A549 (cell line): ENCODE results near the gene ZNF121. TPM values are rescaled to one million over a fixed set of nuclear protein-coding genes. Genes with fewer than 3 reads are reported as not detected.
"Not testable (repeated sequence)": the region's sequence is repeated elsewhere in the genome, so short reads cannot be mapped to it uniquely, and the experiment has no call there.

Source experiments
- ATAC-seq, 2 experiments: fragments of 200-7000 bp in 1 of 2; fragments of >200 bp in 1 of 2; cut with Nextera tagmentation in 1 of 2; cut with Tn5 transposase in 1 of 2; 3 replicates each; pipeline versions ENCODE4 v1.8.0 to v1.9.1; 2018 to 2020; ENCODE audit warnings: mild to moderate bottlenecking in 1 of 2, moderate library complexity in 1 of 2
- CTCF ChIA-PET: fragments of 300-600 bp; sonication (Branson Sonifier 250); formaldehyde crosslinking; extraction: SDS; loops from one replicate; lab custom pipeline; 2021; ENCODE audit warnings: antibody characterized with exemption, inconsistent platforms; lab: Yijun Ruan, JAX
- POLR2A ChIA-PET: fragments of 350-600 bp; formaldehyde crosslinking; extraction: SDS; loops from one replicate; lab custom pipeline; 2021; ENCODE audit warnings: antibody characterized with exemption, inconsistent platforms; lab: Yijun Ruan, JAX
- DNase-seq, 2 experiments: peaks; one replicate each; pipeline versions ENCODE4 v3.0.0 to v3.0.0-alpha.2; 2011 to 2016; ENCODE audit warnings: low read depth in 1 of 2, low spot score in 1 of 2
- FAIRE-seq: peaks from 2 replicates; lab custom pipeline; 2011; peaks lifted over from hg19 to GRCh38; lab: Jason Lieb, UNC
- H3K27ac ChIP-seq, 2 experiments: fragments of >200 bp; sonication (Bioruptor Twin); formaldehyde crosslinking; 3 replicates each; pipeline ENCODE4 v1.5.1; 2016 to 2017
- H3K4me1 ChIP-seq: fragments of >200 bp; sonication (Bioruptor Twin); formaldehyde crosslinking; 3 replicates; pipeline ENCODE4 v1.6.1; 2016
- H3K4me2 ChIP-seq: fragments of >200 bp; sonication (Bioruptor Twin); formaldehyde crosslinking; 3 replicates; pipeline ENCODE4 v1.6.1; 2016
- H3K4me3 ChIP-seq: fragments of >200 bp; sonication (Bioruptor Twin); formaldehyde crosslinking; 3 replicates; pipeline ENCODE4 v1.5.1; 2016
- H3K9me3 ChIP-seq: fragments of >200 bp; sonication (Bioruptor Twin); formaldehyde crosslinking; 3 replicates; pipeline ENCODE4 v1.6.1; 2016
- BHLHE40 ChIP-seq: IDR thresholded peaks from 2 replicates; pipeline ENCODE4 v1.6.1; 2012; ENCODE audit warnings: low read depth, low read length, inconsistent platforms
- CBX2 ChIP-seq: fragments of 200-600 bp; sonication (generic); IDR thresholded peaks from 2 replicates; pipeline ENCODE4 v1.6.1; 2016; ENCODE audit warnings: low read depth, mild to moderate bottlenecking, borderline replicate concordance
- EHF ChIP-seq: fragments of 250-450 bp; sonication (Bioruptor Pico); IDR thresholded peaks from 2 replicates; pipeline ENCODE4 v1.5.0; 2020; ENCODE audit warnings: mild to moderate bottlenecking
- FOSL2 ChIP-seq, 2 experiments: fragments of 450-650 bp in 1 of 2; fragments of >200 bp in 1 of 2; sonication (Bioruptor Twin) in 1 of 2; formaldehyde crosslinking; IDR thresholded peaks; 2 replicates each; pipeline versions ENCODE4 v1.5.0 to v1.6.1; 2016 to 2020; ENCODE audit warnings: mild to moderate bottlenecking in 1 of 2, moderate library complexity in 1 of 2
- GATA3 ChIP-seq: IDR thresholded peaks from 2 replicates; pipeline ENCODE4 v1.6.1; 2012; ENCODE audit warnings: borderline replicate concordance
- KDM1A ChIP-seq: fragments of 200-600 bp; sonication (generic); IDR thresholded peaks from 2 replicates; pipeline ENCODE4 v1.6.1; 2016; ENCODE audit warnings: low read depth, mild to moderate bottlenecking
- KDM5A ChIP-seq: fragments of 200-600 bp; sonication (generic); IDR thresholded peaks from 2 replicates; pipeline ENCODE4 v1.6.1; 2016; ENCODE audit warnings: antibody characterized with exemption, mild to moderate bottlenecking
- POLR2AphosphoS2 ChIP-seq: conservative IDR thresholded peaks from 2 replicates; pipeline ENCODE4 v1.6.1; 2012; ENCODE audit warnings: low read length, improper control_type of control experiment, inconsistent platforms
- RAD21 ChIP-seq, 2 experiments: fragments of >200 bp in 1 of 2; sonication (Bioruptor Twin) in 1 of 2; formaldehyde crosslinking in 1 of 2; IDR thresholded peaks in 1 of 2; conservative IDR thresholded peaks in 1 of 2; 2 replicates in 1 of 2; 3 replicates in 1 of 2; pipeline ENCODE4 v1.6.1; 2012 to 2018; ENCODE audit warnings: inconsistent platforms in 1 of 2
- RFX5 ChIP-seq: fragments of 450-650 bp; IDR thresholded peaks from 2 replicates; pipeline ENCODE4 v1.7.1; 2014; ENCODE audit warnings: antibody characterized with exemption, mild to moderate bottlenecking, moderate library complexity
- SMC3 ChIP-seq: fragments of >200 bp; sonication (Bioruptor Twin); formaldehyde crosslinking; IDR thresholded peaks from 3 replicates; pipeline ENCODE4 v1.6.1; 2018; ENCODE audit warnings: inconsistent platforms
- TFCP2L1 ChIP-seq: fragments of 250-450 bp; sonication (Bioruptor Pico); IDR thresholded peaks from 2 replicates; pipeline ENCODE4 v1.5.0; 2021; ENCODE audit warnings: mild to moderate bottlenecking
- WGBS: methylation state at CpG from one replicate; pipeline ENCODE4 v1.1.6; 2017; ENCODE audit errors: missing lambda C conversion rate; 5-methylcytosine and 5-hydroxymethylcytosine counted together
- polyA plus RNA-seq, 4 experiments: library from polyadenylated mRNA; depleted of rRNA in 3 of 4; stranded (reverse); fragments of >200 nt; fragmentation: RNase III in 1 of 4; extraction: RNeasy Plus Mini Kit Qiagen cat#74134 plus additional on column Dnase treatment in 1 of 4; gene quantifications; 2 replicates in 3 of 4; 3 replicates in 1 of 4; pipeline ENCODE4 v1.2.3, GENCODE V29; 2011 to 2017
- TF ChIP-seq, protein P1 (sequence below): fragments of >200 bp; sonication (Bioruptor Twin); formaldehyde crosslinking; IDR thresholded peaks from 3 replicates; pipeline ENCODE4 v1.5.1; 2016

Gene ZNF121
- polyA plus RNA-seq, 2 of the 4 experiments (the other 2 are of a cell fraction): 5.1 to 8.5 TPM

GRCh38 chr19:9610484-9611113 lies 26.3 kb upstream of the ZNF121 start:
- ATAC-seq (no peak), DNase-seq (peak in 1 of 2 experiments; percentile 12), FAIRE-seq (no peak)
- CTCF ChIA-PET: no interaction called here
- Histone ChIP-seq H3K27ac (no peak overlapping the region), H3K4me1 (no peaks in the 10 kb centered on the region), H3K4me3 (no peak overlapping the region), H3K4me2 (no peak overlapping the region), H3K9me3 (peaks cover 82% of the 10 kb centered on the region)
- TF ChIP-seq KDM1A (peak; percentile 76; the same call in 1 of the 2 replicates), EHF (CRISPR knock-in tag) (no peak), KDM5A (0 out of 2 replicates have a peak, but pooled peaks have one; percentile 8)
- POLR2A ChIA-PET: no interaction called here
- WGBS: 92% methylated on average over 2 of the region's 2 CpGs

DNA sequence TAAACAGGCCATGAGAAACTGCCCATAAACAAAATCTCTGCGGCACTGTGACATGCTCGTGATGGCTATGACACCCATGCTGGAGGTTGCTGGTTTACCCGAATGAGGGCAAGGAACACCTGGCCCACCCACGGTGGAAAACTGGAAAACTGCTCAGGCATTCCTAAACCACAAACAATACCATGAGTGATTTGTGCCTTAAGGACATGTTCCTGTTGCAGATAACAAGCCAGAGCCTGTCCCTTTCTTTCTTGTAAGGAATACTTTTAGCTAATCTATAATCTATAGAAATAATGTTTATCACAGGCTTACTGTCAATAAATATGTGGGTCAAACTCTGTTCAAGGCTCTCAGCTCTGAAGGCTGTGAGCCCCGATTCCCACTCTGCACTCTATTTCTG lies 24.6 kb upstream of the ZNF121 start:
- ChIA-PET CTCF (no interaction called here), POLR2A (no interaction called here)
- DNase-seq (no peak), ATAC-seq (no peak), FAIRE-seq (no peak)
- H3K27ac ChIP-seq: no peak overlapping the region
- no peaks in the 10 kb centered on the region for H3K4me1 ChIP-seq
- H3K9me3 ChIP-seq: peaks cover 77% of the 10 kb centered on the region
- 91% methylated on average over 5 of the region's 5 CpGs for WGBS
- TF ChIP-seq TFCP2L1 (CRISPR knock-in tag) (no peak), CBX2 (no peak), BHLHE40 (no peak), KDM5A (no peak), POLR2AphosphoS2 (no peak), EHF (CRISPR knock-in tag) (no peak), SMC3 (no peak)
- no peak overlapping the region for H3K4me3 ChIP-seq
- no peak overlapping the region for H3K4me2 ChIP-seq

DNA sequence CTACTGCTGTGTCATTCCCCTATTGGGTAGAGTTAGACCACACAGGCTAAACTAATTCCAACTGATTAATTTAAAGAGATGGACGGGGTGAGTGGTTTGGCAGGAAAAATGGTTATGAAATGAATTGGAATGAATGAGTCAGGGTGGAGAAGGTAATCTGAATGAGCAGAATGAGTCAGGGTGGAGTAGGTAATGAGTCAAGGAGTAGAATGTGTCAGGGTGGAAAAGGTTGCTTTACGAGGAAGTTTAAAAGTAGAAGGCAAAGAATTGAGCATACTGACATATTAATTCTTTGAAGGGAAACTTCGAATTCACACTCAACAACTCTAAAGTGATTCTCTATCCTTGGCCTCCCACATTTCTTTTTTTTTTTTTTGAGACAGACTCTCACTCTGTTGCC lies 12.7 kb upstream of the ZNF121 start:
- Histone ChIP-seq H3K27ac (no peak overlapping the region), H3K4me1 (no peaks in the 10 kb centered on the region), H3K4me3 (no peak overlapping the region), H3K4me2 (no peak overlapping the region), H3K9me3 (0 out of 3 replicates have a peak, but pooled peaks cover 7% of the 10 kb centered on the region)
- POLR2A ChIA-PET: no interaction called here
- CTCF ChIA-PET: interaction anchor here (0.6 kb wide), 1 partner anchor 225 kb away, joined by 3 read pairs; no protein-coding TSS in a partner anchor
- no peak for DNase-seq
- TF ChIP-seq FOSL2 (IDR thresholded peaks at IDR 0.05) (no peak), FOSL2 (CRISPR knock-in tag; IDR thresholded peaks at IDR 0.05) (peak; percentile 44), RFX5 (no peak)
- ATAC-seq: no peak; a peak in 1 of 6 replicates
- 4% methylated on average over 3 of the region's 3 CpGs for whole genome bisulfite sequencing
- no peak for FAIRE-seq

- POLR2A ChIA-PET: interaction anchor here (0.7 kb wide), 1 partner anchor 241 kb away, joined by 4 read pairs; the partner anchor contains the start of gene UBL5
These were observed 2.5 kb upstream of the ZNF121 start for GRCh38 chr19:9586764-9587163.

GRCh38 chr19:9582081-9582725 lies 2.1 kb downstream of the ZNF121 start:
- FAIRE-seq, H3K4me1 ChIP-seq, H3K4me2 ChIP-seq, POLR2A ChIA-PET, DNase-seq, H3K27ac ChIP-seq, ATAC-seq, H3K4me3 ChIP-seq: not testable (repeated sequence)
- H3K9me3 ChIP-seq: peaks cover 69% of the 10 kb centered on the region
- WGBS: 94% methylated on average over 13 of the region's 13 CpGs
- CTCF ChIA-PET: interaction anchor here (0.6 kb wide), 1 partner anchor 37 kb away, joined by 4 read pairs; no protein-coding TSS in a partner anchor

More at GRCh38 chr19:9586764-9587163, 2.5 kb upstream of the ZNF121 start:
- peak in 1 of 2 experiments; percentile 53; a peak in 3 of 6 replicates for ATAC-seq
- H3K27ac ChIP-seq: no peak overlapping the region
- DNase-seq: peak in 1 of 2 experiments; percentile 78
- peaks cover 32% of the 10 kb centered on the region for H3K9me3 ChIP-seq
- TF ChIP-seq GATA3: no peak
- peak; percentile 32 to 67; a peak in 3 of 5 replicates for TF ChIP-seq RAD21 (conservative IDR thresholded peaks at IDR 0.05 in 1 of 2, IDR thresholded peaks at IDR 0.05 in 1 of 2)
- TF ChIP-seq, protein P1, sequence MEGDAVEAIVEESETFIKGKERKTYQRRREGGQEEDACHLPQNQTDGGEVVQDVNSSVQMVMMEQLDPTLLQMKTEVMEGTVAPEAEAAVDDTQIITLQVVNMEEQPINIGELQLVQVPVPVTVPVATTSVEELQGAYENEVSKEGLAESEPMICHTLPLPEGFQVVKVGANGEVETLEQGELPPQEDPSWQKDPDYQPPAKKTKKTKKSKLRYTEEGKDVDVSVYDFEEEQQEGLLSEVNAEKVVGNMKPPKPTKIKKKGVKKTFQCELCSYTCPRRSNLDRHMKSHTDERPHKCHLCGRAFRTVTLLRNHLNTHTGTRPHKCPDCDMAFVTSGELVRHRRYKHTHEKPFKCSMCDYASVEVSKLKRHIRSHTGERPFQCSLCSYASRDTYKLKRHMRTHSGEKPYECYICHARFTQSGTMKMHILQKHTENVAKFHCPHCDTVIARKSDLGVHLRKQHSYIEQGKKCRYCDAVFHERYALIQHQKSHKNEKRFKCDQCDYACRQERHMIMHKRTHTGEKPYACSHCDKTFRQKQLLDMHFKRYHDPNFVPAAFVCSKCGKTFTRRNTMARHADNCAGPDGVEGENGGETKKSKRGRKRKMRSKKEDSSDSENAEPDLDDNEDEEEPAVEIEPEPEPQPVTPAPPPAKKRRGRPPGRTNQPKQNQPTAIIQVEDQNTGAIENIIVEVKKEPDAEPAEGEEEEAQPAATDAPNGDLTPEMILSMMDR: peak; percentile 26; the same call in 1 of the 3 replicates
- TF ChIP-seq, all 56 proteins: peak for 2
- Histone ChIP-seq H3K4me3 (no peak overlapping the region), H3K4me1 (no peaks in the 10 kb centered on the region), H3K4me2 (no peak overlapping the region)
- 21% methylated on average over 7 of the region's 7 CpGs for WGBS
- CTCF ChIA-PET: interaction anchor here (1.2 kb wide), 1 partner anchor 200 kb away, joined by 3 read pairs; no protein-coding TSS in a partner anchor
- no peak for FAIRE-seq
